ENCODE results near the gene REXO5.

DNA sequence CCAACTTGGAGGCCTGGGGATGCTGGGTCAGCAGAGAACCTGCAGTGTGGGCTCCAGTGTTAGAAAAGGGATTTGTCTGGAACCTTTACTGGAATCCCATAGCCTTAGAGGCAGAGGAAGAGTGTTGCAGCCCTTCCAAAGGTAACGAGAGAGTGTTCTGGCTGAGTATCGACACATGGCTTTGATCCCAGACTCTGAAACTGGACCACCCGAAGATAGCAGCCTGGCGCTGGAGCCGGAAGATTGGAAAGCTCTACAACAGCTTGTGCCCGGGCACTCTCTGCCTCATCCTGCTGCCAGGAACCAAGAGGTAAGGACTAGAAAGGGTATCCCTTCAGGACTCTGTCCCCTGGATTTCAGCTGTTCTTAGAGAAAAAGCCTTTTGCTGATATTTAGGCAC lies 39.7 kb downstream of the REXO5 start:
- TF ChIP-seq CTCF (IDR thresholded peaks at IDR 0.05) = no peak
- TF ChIP-seq ELF4 (CRISPR knock-in tag; IDR thresholded peaks at IDR 0.05; ENCODE audit: low read depth) = no peak
